HEK293T (cell line): ENCODE data around the gene MYH7.

Source experiments
- CTCF ChIA-PET: fragments of 350-600 bp; formaldehyde crosslinking; extraction: SDS; loops from one replicate; lab custom pipeline; 2021; ENCODE audit warnings: antibody characterized with exemption, inconsistent platforms; lab: Yijun Ruan, JAX
- POLR2A ChIA-PET: fragments of 350-600 bp; formaldehyde crosslinking; extraction: SDS; loops from one replicate; lab custom pipeline; 2020; ENCODE audit warnings: antibody characterized with exemption, inconsistent platforms; lab: Yijun Ruan, JAX
- DNase-seq: peaks from one replicate; pipeline ENCODE4 v3.0.0; 2012; ENCODE audit warnings: mixed read lengths; ENCODE audit errors: extremely low spot score
- ARNT ChIP-seq: fragments of 450-650 bp; IDR thresholded peaks from 2 replicates; pipeline ENCODE4 v1.6.1; 2017; ENCODE audit warnings: mild to moderate bottlenecking
- BHLHE40 ChIP-seq: fragments of 450-650 bp; IDR thresholded peaks from 2 replicates; pipeline ENCODE4 v1.6.1; 2016; ENCODE audit warnings: mild to moderate bottlenecking, moderate library complexity, borderline replicate concordance
- CTBP1 ChIP-seq: fragments of 450-650 bp; IDR thresholded peaks from 2 replicates; pipeline ENCODE4 v1.6.1; 2016; ENCODE audit warnings: borderline replicate concordance
- ELF4 ChIP-seq: fragments of 450-650 bp; IDR thresholded peaks from 2 replicates; pipeline ENCODE4 v1.6.1; 2017; ENCODE audit warnings: antibody characterized with exemption
- FOXA1 ChIP-seq: fragments of 450-650 bp; IDR thresholded peaks from 2 replicates; pipeline ENCODE4 v1.6.1; 2016; ENCODE audit warnings: mild to moderate bottlenecking
- FOXK2 ChIP-seq: fragments of 450-650 bp; IDR thresholded peaks from 2 replicates; pipeline ENCODE4 v1.6.1; 2016; ENCODE audit warnings: mild to moderate bottlenecking
- FOXM1 ChIP-seq: fragments of 450-650 bp; IDR thresholded peaks from 2 replicates; pipeline ENCODE4 v1.6.1; 2017; ENCODE audit warnings: mild to moderate bottlenecking, borderline replicate concordance
- HDGF ChIP-seq: fragments of 450-650 bp; IDR thresholded peaks from 2 replicates; pipeline ENCODE4 v1.6.1; 2017; ENCODE audit warnings: antibody characterized with exemption, borderline replicate concordance
- L3MBTL2 ChIP-seq: fragments of 450-650 bp; conservative IDR thresholded peaks from 2 replicates; pipeline ENCODE4 v1.6.1; 2016; ENCODE audit warnings: mild to moderate bottlenecking
- LEF1 ChIP-seq: fragments of 450-650 bp; IDR thresholded peaks from 2 replicates; pipeline ENCODE4 v1.6.1; 2017; ENCODE audit warnings: mild to moderate bottlenecking, borderline replicate concordance
- NFRKB ChIP-seq: fragments of 450-650 bp; IDR thresholded peaks from 2 replicates; pipeline ENCODE4 v1.6.1; 2016; ENCODE audit warnings: mild to moderate bottlenecking, moderate library complexity
- SP1 ChIP-seq: fragments of 450-650 bp; IDR thresholded peaks from 2 replicates; pipeline ENCODE4 v1.6.1; 2017
- SUZ12 ChIP-seq: fragments of 450-650 bp; IDR thresholded peaks from 2 replicates; pipeline ENCODE4 v1.6.1; 2016; ENCODE audit warnings: mild to moderate bottlenecking
- TARDBP ChIP-seq: fragments of 450-650 bp; IDR thresholded peaks from 2 replicates; pipeline ENCODE4 v1.6.1; 2016
- ZNF384 ChIP-seq: fragments of 450-650 bp; IDR thresholded peaks from 2 replicates; pipeline ENCODE4 v1.6.1; 2016
- TF ChIP-seq, protein P1 (sequence below): fragments of 450-650 bp; IDR thresholded peaks from 2 replicates; pipeline ENCODE4 v1.6.1; 2016

MYH7 gene

DNA sequence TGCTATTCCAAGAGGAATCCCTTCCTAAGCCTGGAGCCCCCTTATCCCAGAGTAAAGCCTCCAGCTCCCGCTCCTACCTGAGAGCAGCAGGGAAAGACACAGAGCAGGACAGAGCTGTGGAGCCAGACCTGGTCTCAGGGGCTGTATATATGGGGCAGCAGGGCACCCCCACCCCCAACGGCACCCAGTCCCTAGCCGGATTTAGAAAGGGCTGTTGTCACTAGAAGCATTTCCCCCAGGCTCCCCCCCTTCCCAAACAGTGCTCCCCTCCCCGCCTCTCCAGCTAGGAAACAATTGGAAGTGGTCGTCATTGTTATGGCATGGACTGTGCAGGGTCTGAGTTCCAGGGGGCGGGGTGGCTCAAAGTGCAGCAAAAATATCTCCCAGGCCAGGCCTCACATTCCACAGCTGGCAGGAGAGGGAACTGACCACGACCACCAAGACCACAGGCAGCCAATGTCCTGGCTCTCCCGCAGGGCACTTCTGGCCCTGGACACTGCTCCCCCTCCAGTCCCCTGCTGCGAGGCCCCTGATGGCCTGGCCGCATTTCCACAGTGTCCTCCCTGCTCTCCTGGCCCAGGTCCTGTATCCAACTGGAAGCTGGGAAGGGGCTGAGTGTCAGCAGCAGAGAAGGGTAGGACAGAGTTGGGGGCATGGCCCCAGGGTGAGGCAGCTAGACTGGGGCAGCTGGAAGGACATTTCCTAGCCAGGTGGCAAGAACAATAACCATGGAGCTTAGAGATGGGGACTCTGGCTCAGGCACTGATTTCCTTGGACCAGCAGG is at the start of gene MYH7:
TSS of gene MYH7 (minus strand) at position 118 of the 784 bp plus-strand sequence. CDS start 1,928 bp downstream, outside the sequence.
- ChIA-PET CTCF (no interaction called here), POLR2A (no interaction called here)
- TF ChIP-seq ZNF384: no peak
- no peak for TF ChIP-seq SUZ12
- TF ChIP-seq, protein P1, sequence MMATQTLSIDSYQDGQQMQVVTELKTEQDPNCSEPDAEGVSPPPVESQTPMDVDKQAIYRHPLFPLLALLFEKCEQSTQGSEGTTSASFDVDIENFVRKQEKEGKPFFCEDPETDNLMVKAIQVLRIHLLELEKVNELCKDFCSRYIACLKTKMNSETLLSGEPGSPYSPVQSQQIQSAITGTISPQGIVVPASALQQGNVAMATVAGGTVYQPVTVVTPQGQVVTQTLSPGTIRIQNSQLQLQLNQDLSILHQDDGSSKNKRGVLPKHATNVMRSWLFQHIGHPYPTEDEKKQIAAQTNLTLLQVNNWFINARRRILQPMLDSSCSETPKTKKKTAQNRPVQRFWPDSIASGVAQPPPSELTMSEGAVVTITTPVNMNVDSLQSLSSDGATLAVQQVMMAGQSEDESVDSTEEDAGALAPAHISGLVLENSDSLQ: no peak
- TF ChIP-seq ARNT: no peak
- TF ChIP-seq FOXA1: no peak
- no peak for TF ChIP-seq HDGF
- TF ChIP-seq LEF1: no peak

DNA sequence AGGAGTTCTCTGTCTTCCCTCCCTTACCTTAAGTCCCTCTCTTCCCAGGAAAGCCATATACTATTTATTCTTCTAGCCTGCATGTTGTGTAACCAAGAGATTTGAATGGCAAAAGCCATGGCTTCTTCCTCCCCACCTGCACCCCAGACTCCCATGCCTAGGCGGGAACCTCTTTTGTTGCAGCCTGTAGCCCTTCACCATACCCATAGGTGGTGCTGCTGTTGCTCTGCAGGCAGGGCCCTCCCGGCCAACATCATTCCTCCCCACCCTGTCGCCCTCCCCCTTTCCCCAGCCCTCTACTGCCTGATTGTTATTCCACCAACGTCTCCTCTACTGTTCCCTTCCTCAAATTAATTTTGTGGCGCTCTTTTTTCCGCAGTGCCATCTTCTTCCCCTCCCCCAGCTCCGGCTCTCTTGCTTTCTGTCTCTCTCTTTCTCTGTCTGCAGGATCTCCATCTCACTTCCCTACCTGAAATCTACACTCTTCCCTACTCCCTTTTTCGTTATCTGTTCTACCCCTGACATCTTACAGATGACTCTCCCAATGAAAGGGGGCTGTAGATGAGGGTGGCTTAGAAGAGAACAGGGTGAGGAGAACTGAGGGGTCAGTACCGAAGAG is 47.9 kb upstream of the MYH7 start:
- TF ChIP-seq FOXA1 (no peak), FOXK2 (no peak), ARNT (no peak), HDGF (no peak), L3MBTL2 (no peak), TARDBP (no peak), ZNF384 (no peak), SUZ12 (no peak), FOXM1 (no peak), NFRKB (no peak), BHLHE40 (no peak), LEF1 (no peak), CTBP1 (no peak), ELF4 (no peak), SP1 (no peak)
- TF ChIP-seq, protein P1: no peak
- CTCF ChIA-PET: interaction anchor here (0.7 to 2.3 kb wide), 5 partner anchors 12 to 76 kb away, joined by 3 to 11 read pairs (median 4); no protein-coding TSS in a partner anchor
- peak; percentile 77 for DNase-seq
- POLR2A ChIA-PET: interaction anchor here (1.1 to 2.2 kb wide), 2 partner anchors 72 to 77 kb away, joined by 5 to 11 read pairs; no protein-coding TSS in a partner anchor

More for the DNA sequence above, at the start of gene MYH7:
- no peak for DNase-seq

DNA sequence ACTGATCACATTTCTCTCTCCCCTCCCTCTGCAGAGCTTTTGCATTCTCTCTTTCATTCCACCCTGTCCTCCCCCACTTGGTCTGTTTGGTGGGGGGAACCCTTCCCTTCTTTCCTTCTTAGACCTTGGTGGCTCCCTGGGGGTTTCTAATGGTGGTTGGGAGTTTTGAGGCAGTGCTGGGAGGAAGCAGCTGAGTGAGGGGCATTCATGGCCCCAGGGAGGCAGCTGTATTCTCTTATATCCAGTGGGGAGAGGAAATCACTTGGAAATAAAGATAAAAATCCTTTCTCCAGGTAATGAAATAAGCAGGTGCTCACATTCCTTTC is 47.3 kb upstream of the MYH7 start:
- DNase-seq: no peak
- no peak for TF ChIP-seq BHLHE40
- ChIA-PET CTCF (interaction anchor here (0.6 to 2.3 kb wide), 3 partner anchors 13 to 77 kb away, joined by 4 to 9 read pairs (median 5); no protein-coding TSS in a partner anchor), POLR2A (interaction anchor here (1.0 to 2.2 kb wide), 2 partner anchors 13 to 78 kb away, joined by 3 to 11 read pairs; partner anchors contain the start of gene NGDN)

DNA sequence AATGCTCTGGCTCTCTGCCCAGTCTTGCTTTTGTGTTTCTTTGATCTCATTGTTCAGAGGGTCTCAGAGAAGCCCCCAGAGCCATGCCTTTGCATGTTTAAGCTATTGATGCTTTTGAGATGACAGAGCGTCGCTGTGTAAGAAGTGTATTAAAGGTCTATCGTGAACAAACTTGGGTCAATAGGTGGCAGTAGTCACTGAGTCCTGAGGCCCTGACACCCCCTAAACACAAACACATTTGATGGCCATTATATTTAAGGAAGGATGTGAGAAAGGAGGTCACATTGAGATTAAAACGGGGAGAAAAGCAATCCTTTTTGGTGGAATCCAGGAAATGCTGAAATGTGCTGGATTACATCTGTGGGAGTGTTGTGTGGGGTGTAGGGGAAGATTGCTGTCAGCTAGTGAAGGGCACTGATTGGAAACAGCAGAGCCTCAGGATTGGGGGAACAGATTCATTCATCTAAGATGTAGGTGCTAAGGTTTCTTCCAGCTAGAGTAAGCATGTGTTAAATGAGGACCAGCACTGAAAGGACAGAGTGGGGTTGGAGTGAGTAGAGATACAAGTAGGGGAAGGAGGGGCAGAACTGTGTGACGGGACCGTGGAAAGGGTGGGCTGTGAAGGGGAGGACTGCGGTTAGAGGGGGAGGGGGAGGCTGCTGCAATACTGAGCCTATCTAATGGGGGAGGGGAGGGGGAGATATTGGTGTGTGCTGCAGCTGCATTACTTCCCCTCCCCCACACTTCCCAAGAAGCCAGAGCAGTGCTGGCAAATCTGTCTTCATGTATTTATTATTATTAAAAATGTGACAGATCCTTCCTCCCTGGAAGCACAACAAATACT is 46.7 kb upstream of the MYH7 start:
- DNase-seq: no peak
- POLR2A ChIA-PET: interaction anchor here (1.0 to 2.2 kb wide), 2 partner anchors 13 to 78 kb away, joined by 3 to 11 read pairs; partner anchors contain the start of gene NGDN
- CTCF ChIA-PET: interaction anchor here (0.6 to 2.3 kb wide), 3 partner anchors 14 to 77 kb away, joined by 4 to 9 read pairs (median 5); no protein-coding TSS in a partner anchor
- TF ChIP-seq, protein P1: no peak
- no peak for TF ChIP-seq FOXA1
- no peak for TF ChIP-seq ARNT
- no peak for TF ChIP-seq SUZ12
- TF ChIP-seq HDGF: no peak
- TF ChIP-seq TARDBP: no peak
- no peak for TF ChIP-seq ZNF384
- no peak for TF ChIP-seq NFRKB
- no peak for TF ChIP-seq SP1
- no peak for TF ChIP-seq FOXK2
- no peak for TF ChIP-seq LEF1
- TF ChIP-seq CTBP1: no peak

DNA sequence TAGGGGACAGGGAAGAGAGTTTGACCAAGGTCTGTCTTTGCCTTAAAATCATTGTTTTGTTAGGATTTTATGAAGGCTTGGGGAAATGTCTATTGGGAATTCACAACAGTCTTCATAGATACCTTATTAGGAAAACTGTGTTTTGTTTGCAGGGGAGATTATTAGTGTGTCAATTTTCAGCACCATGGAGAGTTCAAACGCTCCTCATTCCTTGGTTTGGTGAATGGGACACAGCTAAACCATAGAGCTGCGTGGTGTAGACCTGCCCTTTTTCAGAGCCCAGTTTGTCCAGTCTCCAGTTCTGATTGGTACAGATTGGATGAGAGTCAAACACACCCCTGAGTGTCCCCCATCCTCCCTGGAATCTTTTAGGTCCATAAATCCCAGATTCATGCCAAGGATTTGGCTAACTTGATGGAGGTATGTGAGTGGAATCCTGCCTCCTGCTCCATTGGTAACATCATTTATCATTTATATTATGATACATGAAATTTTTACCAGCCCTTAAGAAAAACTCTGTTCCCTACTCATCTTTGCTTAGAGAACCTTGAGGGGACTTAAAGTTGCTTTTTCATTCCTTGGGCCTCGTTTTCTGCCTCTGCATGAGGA is 46.0 kb upstream of the MYH7 start:
- CTCF ChIA-PET: interaction anchor here (2.3 kb wide), 1 partner anchor 78 kb away, joined by 9 read pairs; no protein-coding TSS in a partner anchor
- POLR2A ChIA-PET: interaction anchor here (2.2 kb wide), 1 partner anchor 79 kb away, joined by 11 read pairs; no protein-coding TSS in a partner anchor
- no peak for DNase-seq
- no peak for TF ChIP-seq LEF1
- no peak for TF ChIP-seq ELF4
- TF ChIP-seq, protein P1: no peak
- TF ChIP-seq L3MBTL2: no peak
- no peak for TF ChIP-seq BHLHE40
- TF ChIP-seq SUZ12: no peak
- no peak for TF ChIP-seq FOXK2
- TF ChIP-seq ZNF384: no peak
- no peak for TF ChIP-seq CTBP1
- TF ChIP-seq NFRKB: no peak
- TF ChIP-seq FOXM1: no peak
- no peak for TF ChIP-seq TARDBP
- TF ChIP-seq FOXA1: no peak
- no peak for TF ChIP-seq HDGF
- TF ChIP-seq ARNT: no peak
